ENCODE data around the gene NEGR1.

GRCh38 chr1:72056516-72056915 is 225.8 kb downstream of the NEGR1 start:
- TF ChIP-seq, protein P1, sequence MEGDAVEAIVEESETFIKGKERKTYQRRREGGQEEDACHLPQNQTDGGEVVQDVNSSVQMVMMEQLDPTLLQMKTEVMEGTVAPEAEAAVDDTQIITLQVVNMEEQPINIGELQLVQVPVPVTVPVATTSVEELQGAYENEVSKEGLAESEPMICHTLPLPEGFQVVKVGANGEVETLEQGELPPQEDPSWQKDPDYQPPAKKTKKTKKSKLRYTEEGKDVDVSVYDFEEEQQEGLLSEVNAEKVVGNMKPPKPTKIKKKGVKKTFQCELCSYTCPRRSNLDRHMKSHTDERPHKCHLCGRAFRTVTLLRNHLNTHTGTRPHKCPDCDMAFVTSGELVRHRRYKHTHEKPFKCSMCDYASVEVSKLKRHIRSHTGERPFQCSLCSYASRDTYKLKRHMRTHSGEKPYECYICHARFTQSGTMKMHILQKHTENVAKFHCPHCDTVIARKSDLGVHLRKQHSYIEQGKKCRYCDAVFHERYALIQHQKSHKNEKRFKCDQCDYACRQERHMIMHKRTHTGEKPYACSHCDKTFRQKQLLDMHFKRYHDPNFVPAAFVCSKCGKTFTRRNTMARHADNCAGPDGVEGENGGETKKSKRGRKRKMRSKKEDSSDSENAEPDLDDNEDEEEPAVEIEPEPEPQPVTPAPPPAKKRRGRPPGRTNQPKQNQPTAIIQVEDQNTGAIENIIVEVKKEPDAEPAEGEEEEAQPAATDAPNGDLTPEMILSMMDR (IDR thresholded peaks at IDR 0.05) = no peak
- no peak for TF ChIP-seq EP300 (IDR thresholded peaks at IDR 0.05)
- TF ChIP-seq POLR2A (IDR thresholded peaks at IDR 0.05) = no peak
- TF ChIP-seq POLR2AphosphoS5 (IDR thresholded peaks at IDR 0.05) = no peak

Measured in gastroesophageal sphincter (tissue), 3 donors.